ENCODE data around the gene CUL3.

The CUL3 gene

DNA sequence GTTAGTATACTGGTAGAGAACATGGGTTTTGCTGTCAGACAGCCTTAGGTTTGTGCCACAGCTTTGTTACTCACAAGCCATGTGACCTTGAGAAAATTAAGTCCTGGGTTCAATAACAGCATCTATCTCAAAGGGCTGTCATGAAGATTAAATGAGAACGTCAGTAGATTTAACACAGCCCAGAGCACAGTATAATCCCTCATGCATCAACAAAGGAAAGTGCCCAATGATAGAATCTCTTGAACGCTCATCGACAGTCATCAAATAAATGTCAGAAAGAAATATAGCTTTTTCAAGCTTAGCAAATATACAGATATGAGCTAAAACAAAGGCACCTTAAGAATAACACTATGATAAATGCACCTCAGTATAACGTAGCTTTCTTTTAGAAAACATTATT is 22.3 kb downstream of the CUL3 start:
- no peak overlapping the region for H3K27ac ChIP-seq (replicated peaks)
- no peak for DNase-seq (ENCODE audit: low read depth in 1 of 2, low spot score in 1 of 2)
- no peak overlapping the region for H3K4me3 ChIP-seq (replicated peaks; ENCODE audit: insufficient read depth, low read length)
- H3K27me3 ChIP-seq (ENCODE audit: insufficient read depth, poor library complexity, severe bottlenecking), result no peaks in the 10 kb centered on the region
- no peak for TF ChIP-seq SPI1 (IDR thresholded peaks at IDR 0.05; ENCODE audit: borderline replicate concordance, low read depth)
- TF ChIP-seq, protein P1, sequence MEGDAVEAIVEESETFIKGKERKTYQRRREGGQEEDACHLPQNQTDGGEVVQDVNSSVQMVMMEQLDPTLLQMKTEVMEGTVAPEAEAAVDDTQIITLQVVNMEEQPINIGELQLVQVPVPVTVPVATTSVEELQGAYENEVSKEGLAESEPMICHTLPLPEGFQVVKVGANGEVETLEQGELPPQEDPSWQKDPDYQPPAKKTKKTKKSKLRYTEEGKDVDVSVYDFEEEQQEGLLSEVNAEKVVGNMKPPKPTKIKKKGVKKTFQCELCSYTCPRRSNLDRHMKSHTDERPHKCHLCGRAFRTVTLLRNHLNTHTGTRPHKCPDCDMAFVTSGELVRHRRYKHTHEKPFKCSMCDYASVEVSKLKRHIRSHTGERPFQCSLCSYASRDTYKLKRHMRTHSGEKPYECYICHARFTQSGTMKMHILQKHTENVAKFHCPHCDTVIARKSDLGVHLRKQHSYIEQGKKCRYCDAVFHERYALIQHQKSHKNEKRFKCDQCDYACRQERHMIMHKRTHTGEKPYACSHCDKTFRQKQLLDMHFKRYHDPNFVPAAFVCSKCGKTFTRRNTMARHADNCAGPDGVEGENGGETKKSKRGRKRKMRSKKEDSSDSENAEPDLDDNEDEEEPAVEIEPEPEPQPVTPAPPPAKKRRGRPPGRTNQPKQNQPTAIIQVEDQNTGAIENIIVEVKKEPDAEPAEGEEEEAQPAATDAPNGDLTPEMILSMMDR (IDR thresholded peaks at IDR 0.05; ENCODE audit: insufficient read depth, low read length), result no peak
- no peak for TF ChIP-seq GABPA (IDR thresholded peaks at IDR 0.05; ENCODE audit: low read depth)
- TF ChIP-seq, protein P2, sequence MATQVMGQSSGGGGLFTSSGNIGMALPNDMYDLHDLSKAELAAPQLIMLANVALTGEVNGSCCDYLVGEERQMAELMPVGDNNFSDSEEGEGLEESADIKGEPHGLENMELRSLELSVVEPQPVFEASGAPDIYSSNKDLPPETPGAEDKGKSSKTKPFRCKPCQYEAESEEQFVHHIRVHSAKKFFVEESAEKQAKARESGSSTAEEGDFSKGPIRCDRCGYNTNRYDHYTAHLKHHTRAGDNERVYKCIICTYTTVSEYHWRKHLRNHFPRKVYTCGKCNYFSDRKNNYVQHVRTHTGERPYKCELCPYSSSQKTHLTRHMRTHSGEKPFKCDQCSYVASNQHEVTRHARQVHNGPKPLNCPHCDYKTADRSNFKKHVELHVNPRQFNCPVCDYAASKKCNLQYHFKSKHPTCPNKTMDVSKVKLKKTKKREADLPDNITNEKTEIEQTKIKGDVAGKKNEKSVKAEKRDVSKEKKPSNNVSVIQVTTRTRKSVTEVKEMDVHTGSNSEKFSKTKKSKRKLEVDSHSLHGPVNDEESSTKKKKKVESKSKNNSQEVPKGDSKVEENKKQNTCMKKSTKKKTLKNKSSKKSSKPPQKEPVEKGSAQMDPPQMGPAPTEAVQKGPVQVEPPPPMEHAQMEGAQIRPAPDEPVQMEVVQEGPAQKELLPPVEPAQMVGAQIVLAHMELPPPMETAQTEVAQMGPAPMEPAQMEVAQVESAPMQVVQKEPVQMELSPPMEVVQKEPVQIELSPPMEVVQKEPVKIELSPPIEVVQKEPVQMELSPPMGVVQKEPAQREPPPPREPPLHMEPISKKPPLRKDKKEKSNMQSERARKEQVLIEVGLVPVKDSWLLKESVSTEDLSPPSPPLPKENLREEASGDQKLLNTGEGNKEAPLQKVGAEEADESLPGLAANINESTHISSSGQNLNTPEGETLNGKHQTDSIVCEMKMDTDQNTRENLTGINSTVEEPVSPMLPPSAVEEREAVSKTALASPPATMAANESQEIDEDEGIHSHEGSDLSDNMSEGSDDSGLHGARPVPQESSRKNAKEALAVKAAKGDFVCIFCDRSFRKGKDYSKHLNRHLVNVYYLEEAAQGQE (IDR thresholded peaks at IDR 0.05; ENCODE audit: insufficient replicate concordance, low read depth), result no peak
- TF ChIP-seq POLR2AphosphoS5 (IDR thresholded peaks at IDR 0.05; ENCODE audit: low read depth), result no peak

DNA sequence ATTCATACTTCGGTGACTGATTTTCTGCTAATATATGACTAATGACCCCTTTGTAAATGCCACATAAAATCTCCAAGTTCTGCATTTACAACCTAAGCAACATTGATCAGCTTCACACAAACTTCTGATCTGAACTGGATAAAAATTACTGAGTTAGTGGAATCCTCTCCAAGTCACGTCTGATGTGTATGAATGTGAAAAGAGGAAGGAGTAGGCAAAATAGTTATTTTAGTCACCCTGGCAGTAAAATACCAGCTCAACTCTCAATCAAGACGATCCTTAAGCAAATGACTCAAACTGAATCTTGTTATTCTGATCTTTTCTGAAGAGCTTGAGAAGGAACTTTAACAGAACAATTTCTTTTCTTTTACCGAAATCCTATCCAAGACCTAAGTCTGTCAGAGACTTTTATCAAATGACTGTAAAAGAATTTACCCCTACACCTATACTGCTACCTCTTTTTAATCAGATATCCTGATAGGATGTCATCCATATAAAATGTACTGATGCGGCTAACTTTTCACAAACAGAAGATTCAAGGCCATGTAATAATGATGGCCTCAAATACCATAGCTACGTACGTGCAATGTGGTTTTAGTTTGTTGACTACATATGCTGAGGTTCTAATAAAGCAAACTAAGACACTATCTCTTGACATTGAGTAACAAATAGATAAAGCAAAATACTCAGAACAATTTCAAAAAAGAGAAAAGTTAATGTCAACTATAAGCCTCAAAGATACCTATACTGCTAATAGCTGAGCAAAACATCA is 23.7 kb downstream of the CUL3 start:
- H3K4me3 ChIP-seq (replicated peaks; ENCODE audit: insufficient read depth, low read length), result no peak overlapping the region
- no peak overlapping the region for H3K27ac ChIP-seq (replicated peaks)
- DNase-seq (ENCODE audit: low read depth in 1 of 2, low spot score in 1 of 2), result no peak
- no peaks in the 10 kb centered on the region for H3K27me3 ChIP-seq (ENCODE audit: insufficient read depth, poor library complexity, severe bottlenecking)
- TF ChIP-seq, protein P2 (IDR thresholded peaks at IDR 0.05; ENCODE audit: insufficient replicate concordance, low read depth), result no peak
- no peak for TF ChIP-seq SPI1 (IDR thresholded peaks at IDR 0.05; ENCODE audit: borderline replicate concordance, low read depth)
- TF ChIP-seq GABPA (IDR thresholded peaks at IDR 0.05; ENCODE audit: low read depth), result no peak
- no peak for TF ChIP-seq POLR2AphosphoS5 (IDR thresholded peaks at IDR 0.05; ENCODE audit: low read depth)
- TF ChIP-seq, protein P1 (IDR thresholded peaks at IDR 0.05; ENCODE audit: insufficient read depth, low read length), result no peak

DNA sequence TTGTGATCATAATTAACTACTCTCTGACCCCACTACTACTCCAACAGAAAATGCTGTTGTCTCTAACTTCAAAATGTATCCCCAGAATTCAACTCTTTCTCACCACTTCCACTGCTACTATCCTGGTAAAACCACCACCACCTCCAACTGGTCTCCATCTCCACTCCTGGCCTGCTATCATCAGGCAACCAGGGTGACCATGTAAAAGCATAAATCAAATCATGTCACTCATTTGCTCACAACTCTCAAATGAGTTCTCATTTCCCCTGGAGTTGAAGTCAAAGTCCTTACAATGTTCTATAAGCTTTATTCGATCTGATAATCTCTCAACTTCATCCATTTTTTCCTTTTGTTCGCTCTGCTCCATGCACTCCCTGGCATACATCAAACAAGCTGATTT is 24.6 kb downstream of the CUL3 start:
- no peak for DNase-seq (ENCODE audit: low read depth in 1 of 2, low spot score in 1 of 2)
- H3K27ac ChIP-seq (replicated peaks), result no peak overlapping the region
- TF ChIP-seq SPI1 (IDR thresholded peaks at IDR 0.05; ENCODE audit: borderline replicate concordance, low read depth) (no peak), POLR2AphosphoS5 (IDR thresholded peaks at IDR 0.05; ENCODE audit: low read depth) (no peak), GABPA (IDR thresholded peaks at IDR 0.05; ENCODE audit: low read depth) (no peak)
- TF ChIP-seq, protein P2 (IDR thresholded peaks at IDR 0.05; ENCODE audit: insufficient replicate concordance, low read depth), result no peak
- TF ChIP-seq, protein P1 (IDR thresholded peaks at IDR 0.05; ENCODE audit: insufficient read depth, low read length), result no peak
- no peaks in the 10 kb centered on the region for H3K27me3 ChIP-seq (ENCODE audit: insufficient read depth, poor library complexity, severe bottlenecking)
- no peak overlapping the region for H3K4me3 ChIP-seq (replicated peaks; ENCODE audit: insufficient read depth, low read length)
